Uterus (tissue), 4 donors: ENCODE results near the gene ADD1. TPM values are rescaled to one million over a fixed set of nuclear protein-coding genes. Genes with fewer than 3 reads are reported as not detected.

Experiments
- DNase-seq, 2 donors: peaks; one replicate each; pipeline ENCODE4 v3.0.0-alpha.2; 2019 to 2020
- H3K27ac ChIP-seq, 2 donors: fragments of 200-600 bp; sonication (generic); 1 replicate in 1 of 2; 2 replicates in 1 of 2; pipeline ENCODE4 v1.5.1; 2016 to 2018
- H3K27me3 ChIP-seq, 2 donors: fragments of 200-600 bp; sonication (generic); one replicate each; pipeline ENCODE4 v1.5.1; 2018 to 2019; ENCODE audit warnings: control low read depth in 1 of 2
- H3K36me3 ChIP-seq, 2 donors: fragments of 200-600 bp; sonication (generic); one replicate each; pipeline ENCODE4 v1.5.1; 2019; ENCODE audit warnings: control low read depth in 1 of 2
- H3K4me1 ChIP-seq, 2 donors: fragments of 200-600 bp; sonication (generic); one replicate each; pipeline ENCODE4 v1.5.1; 2018 to 2019; ENCODE audit warnings: control low read depth in 1 of 2
- H3K4me3 ChIP-seq, 2 donors: fragments of 200-600 bp; sonication (generic); 1 replicate in 1 of 2; 2 replicates in 1 of 2; pipeline ENCODE4 v1.5.1; 2018 to 2019; ENCODE audit warnings: mild to moderate bottlenecking in 1 of 2
- H3K9me3 ChIP-seq, 2 donors: fragments of 200-600 bp; sonication (generic); one replicate each; pipeline ENCODE4 v1.5.1; 2019; ENCODE audit warnings: control low read depth in 1 of 2
- POLR2A ChIP-seq, 2 donors: fragments of 450-650 bp; IDR thresholded peaks; one replicate each; pipeline ENCODE4 v1.6.1; 2016; ENCODE audit warnings: antibody characterized with exemption in 2 of 2, mild to moderate bottlenecking in 1 of 2, moderate library complexity in 1 of 2
- intact Hi-C: fragments of 100-400 bp; cut with DNase I; formaldehyde crosslinking; loops from one replicate; pipeline ENCODE4 v1.15.1; 2023; ENCODE audit warnings: low total_unique reads
- total RNA-seq, 4 donors: library from RNA; depleted of rRNA in 3 of 4; stranded (reverse); fragments of >200 nt in 3 of 4; gene quantifications; one replicate each; pipeline versions ENCODE4 v1.1.0 to v1.2.4, GENCODE V29; 2014 to 2023
- TF ChIP-seq, protein P1 (sequence below), 4 experiments: fragments of 200-600 bp in 2 of 4; fragments of 450-650 bp in 2 of 4; sonication (generic) in 2 of 4; IDR thresholded peaks; one replicate each; pipeline ENCODE4 v1.5.1; 2016 to 2019; ENCODE audit warnings: antibody characterized with exemption in 4 of 4, mild to moderate bottlenecking in 2 of 4, moderate library complexity in 1 of 4
- donor health status: DM: yes; HTN: yes; CAD: no.

The ADD1 gene
- total RNA-seq, 4 donors from 2014 or later, result 161 to 403 (median 225) TPM

DNA sequence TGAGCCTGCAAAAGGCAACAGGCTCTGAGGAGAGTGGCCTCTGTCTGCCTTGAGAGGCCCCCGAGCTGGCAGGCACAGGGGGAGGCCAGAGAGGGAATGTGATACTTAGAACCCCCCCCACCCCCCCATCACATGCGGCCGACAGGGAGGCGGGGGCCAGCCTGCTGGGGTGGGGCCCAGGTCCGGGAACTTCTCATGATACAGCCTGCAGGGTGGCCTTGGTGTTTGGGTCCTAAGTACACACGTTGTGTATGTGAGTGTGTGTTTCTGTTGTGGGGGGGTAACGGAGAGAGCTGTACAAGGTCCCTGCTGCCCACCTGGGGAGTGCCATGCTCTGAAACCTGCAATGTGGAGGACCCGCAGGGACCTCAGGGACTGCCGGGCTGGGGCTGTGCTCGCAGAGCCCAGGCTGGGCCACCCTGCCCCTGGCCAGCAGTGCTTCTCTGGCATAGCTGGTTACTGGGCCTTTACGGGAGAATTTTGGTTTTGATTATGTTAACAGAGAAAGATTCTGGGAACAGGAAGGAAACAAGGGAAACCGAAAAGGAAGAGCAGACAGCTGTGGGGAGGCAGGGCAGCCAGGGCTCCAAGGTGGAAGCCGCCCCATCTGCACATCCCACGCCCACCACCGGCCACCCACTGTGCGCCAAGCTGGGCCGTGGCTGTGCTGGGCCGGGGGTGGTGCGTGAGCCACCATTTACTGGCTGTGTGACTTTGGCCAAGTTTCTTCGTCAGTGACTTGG lies 30.9 kb upstream of the ADD1 start:
- Histone ChIP-seq H3K4me3 (peak overlapping the region; percentile 22 to 26), H3K4me1 (no peaks in the 10 kb centered on the region), H3K9me3 (no peaks in the 10 kb centered on the region), H3K27ac (peak overlapping the region; percentile 35 to 59), H3K36me3 (no peaks in the 10 kb centered on the region), H3K27me3 (no peaks in the 10 kb centered on the region)
- TF ChIP-seq, protein P1, sequence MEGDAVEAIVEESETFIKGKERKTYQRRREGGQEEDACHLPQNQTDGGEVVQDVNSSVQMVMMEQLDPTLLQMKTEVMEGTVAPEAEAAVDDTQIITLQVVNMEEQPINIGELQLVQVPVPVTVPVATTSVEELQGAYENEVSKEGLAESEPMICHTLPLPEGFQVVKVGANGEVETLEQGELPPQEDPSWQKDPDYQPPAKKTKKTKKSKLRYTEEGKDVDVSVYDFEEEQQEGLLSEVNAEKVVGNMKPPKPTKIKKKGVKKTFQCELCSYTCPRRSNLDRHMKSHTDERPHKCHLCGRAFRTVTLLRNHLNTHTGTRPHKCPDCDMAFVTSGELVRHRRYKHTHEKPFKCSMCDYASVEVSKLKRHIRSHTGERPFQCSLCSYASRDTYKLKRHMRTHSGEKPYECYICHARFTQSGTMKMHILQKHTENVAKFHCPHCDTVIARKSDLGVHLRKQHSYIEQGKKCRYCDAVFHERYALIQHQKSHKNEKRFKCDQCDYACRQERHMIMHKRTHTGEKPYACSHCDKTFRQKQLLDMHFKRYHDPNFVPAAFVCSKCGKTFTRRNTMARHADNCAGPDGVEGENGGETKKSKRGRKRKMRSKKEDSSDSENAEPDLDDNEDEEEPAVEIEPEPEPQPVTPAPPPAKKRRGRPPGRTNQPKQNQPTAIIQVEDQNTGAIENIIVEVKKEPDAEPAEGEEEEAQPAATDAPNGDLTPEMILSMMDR (IDR thresholded peaks at IDR 0.05), result no peak
- no peak for TF ChIP-seq POLR2A (IDR thresholded peaks at IDR 0.05)
- intact Hi-C loops, result no loop called here
- DNase-seq, result no peak

DNA sequence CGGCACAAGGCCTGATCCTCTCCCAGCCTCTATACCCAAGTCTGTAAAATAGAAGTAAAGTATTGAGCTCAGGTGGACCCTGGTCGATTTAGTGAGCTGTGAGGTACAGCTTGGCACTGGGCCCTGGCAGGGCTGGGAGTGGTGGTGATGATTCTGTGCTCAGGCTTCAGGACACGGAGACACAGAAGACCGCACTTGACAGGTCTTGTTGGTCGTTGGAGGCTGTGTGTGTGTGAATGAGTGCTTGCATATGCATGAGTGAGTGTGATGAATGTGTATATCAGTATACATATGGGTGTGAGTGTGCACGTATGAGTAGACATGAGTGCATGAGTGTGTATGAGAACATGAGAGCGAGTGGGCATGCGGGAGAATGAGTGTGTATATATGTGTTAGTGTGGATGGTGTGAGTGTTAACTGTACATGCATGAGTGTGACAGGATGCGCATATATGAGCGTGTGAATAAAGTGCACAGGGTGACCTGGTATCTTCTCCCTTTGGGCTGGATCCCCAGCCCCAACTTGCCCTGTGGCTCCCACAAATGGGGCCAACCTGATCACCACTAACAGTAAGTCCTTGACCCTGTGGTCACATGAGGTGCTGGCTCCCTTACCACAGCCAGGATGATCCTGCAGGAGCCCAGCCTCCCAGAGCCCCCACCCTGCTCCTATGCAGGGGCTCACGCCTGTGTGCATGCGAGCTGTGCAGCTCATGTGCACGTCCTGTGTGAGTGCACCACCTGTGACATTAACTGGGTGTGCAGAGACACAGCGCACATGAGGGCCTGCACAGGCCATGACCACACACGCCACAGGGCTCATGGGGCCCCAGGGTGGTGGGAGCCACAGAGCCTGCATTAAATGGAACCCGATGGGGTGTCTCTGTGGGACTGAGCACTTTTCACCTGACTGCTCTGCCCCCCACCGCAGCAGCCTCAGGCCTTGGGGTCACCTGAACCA lies 29.9 kb upstream of the ADD1 start:
- intact Hi-C loops, result no loop called here
- Histone ChIP-seq H3K4me1 (no peaks in the 10 kb centered on the region), H3K27ac (no peak overlapping the region)

DNA sequence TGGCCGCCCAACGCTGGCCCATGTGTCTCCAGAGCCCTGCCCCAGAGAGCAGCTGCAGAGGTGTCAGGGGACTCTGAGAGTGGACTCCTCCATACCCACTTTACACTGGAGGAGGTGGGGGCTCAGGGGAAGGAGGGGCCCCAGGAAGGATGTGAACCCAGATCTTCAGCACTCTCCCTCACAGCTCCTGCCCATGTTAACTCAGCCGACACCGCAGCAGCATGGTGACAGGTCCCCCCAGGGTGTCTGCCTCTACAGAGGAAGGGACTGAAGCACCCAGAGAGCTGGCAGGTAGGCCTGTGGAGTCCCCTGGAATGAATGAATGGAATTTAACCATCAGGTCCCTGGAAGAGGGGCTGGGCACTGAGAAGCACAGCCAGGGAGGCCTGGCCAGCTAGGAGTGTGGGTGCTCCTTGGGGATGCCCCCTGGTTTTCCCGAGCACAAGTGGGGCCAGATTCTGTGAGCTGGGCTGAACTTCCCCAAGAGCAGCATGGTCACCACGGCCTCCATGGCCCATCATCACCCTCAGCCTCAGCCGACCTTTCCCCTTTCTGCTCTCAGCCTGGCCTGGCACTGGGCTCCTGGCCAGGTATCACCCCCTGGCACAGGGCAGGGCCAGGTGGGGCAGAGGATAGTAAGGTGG lies 28.9 kb upstream of the ADD1 start:
- Histone ChIP-seq H3K27ac (no peak overlapping the region), H3K9me3 (no peaks in the 10 kb centered on the region), H3K27me3 (no peaks in the 10 kb centered on the region), H3K4me1 (no peaks in the 10 kb centered on the region), H3K4me3 (no peak overlapping the region), H3K36me3 (no peaks in the 10 kb centered on the region)
- TF ChIP-seq POLR2A (IDR thresholded peaks at IDR 0.05), result no peak
- TF ChIP-seq, protein P1 (IDR thresholded peaks at IDR 0.05), result no peak
- intact Hi-C loops, result no loop called here
- DNase-seq, result no peak

More for the DNA sequence above, 29.9 kb upstream of the ADD1 start:
- TF ChIP-seq, protein P1 (IDR thresholded peaks at IDR 0.05), result no peak
- no peak for TF ChIP-seq POLR2A (IDR thresholded peaks at IDR 0.05)
- Histone ChIP-seq H3K4me3 (no peak overlapping the region), H3K9me3 (no peaks in the 10 kb centered on the region), H3K36me3 (no peaks in the 10 kb centered on the region), H3K27me3 (no peaks in the 10 kb centered on the region)
- DNase-seq, result no peak

DNA sequence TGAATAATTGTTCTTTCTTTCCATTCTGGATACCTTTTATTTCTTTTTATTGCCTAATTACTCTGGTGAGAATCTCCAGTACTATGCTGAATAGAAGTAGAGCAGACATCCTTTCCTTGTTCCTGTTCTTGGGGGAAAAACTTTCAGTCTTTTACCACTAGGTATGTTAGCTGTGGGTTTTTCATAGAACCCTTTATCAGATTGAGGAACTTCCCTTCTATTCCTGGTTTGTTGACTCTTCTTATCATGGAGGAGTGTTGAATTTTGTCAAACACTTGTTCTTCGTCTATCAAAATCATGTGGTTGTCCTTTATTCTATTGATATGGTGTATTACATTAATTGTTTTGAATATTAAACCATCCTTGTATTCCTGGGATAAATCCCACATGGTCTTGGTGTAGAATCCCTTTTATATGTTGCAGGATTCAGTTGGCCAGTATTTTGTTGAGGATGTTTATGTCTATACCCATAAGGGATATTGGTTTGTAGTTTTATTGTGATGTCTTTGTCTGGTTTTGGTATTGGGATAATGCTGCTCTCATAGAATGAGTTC lies 27.2 kb upstream of the ADD1 start:
- no peak for TF ChIP-seq POLR2A (IDR thresholded peaks at IDR 0.05)
- TF ChIP-seq, protein P1 (IDR thresholded peaks at IDR 0.05), result no peak
- intact Hi-C loops, result no loop called here
- H3K27ac ChIP-seq, result no peak overlapping the region
- no peak for DNase-seq
- no peak overlapping the region for H3K4me3 ChIP-seq
- no peaks in the 10 kb centered on the region for H3K27me3 ChIP-seq
- no peaks in the 10 kb centered on the region for H3K9me3 ChIP-seq
- no peaks in the 10 kb centered on the region for H3K36me3 ChIP-seq
- H3K4me1 ChIP-seq, result no peaks in the 10 kb centered on the region
